ENCODE results near the gene CCL18.

The CCL18 gene

DNA sequence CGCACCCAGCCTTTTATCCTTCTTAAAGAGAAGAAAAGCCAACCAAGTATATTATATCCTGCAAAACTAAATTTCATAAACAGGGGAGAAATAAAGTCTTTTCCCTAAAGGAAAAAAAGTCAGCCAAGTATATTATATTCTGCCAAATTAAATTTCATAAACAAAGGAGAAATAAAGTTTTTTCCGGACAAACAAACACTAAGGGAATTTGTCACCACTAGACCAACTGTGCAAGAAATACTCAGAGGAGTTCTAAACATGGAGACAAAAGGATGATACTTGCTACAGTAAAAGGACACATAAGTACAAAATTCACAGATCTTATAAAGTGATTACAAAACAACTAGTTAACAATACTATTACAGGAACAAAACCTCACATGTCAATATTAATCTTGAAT lies 14.4 kb upstream of the CCL18 start:
- no peak overlapping the region for H3K4me2 ChIP-seq (ENCODE audit: low read length, poor library complexity, severe bottlenecking)
- H4K8ac ChIP-seq (ENCODE audit: low read length): no peak overlapping the region
- H3K9me3 ChIP-seq (ENCODE audit: control insufficient read depth, low read length): peaks cover 5% of the 10 kb centered on the region
- no peak overlapping the region for H3K4ac ChIP-seq (ENCODE audit: low read depth in 1 of 2, low read length in 2 of 2)
- H2AK5ac ChIP-seq (ENCODE audit: low read length, severe bottlenecking): no peak overlapping the region
- no peak overlapping the region for H3K9ac ChIP-seq (ENCODE audit: low read length)
- no peak overlapping the region for H2AFZ ChIP-seq (ENCODE audit: low read depth, low read length)
- no peak overlapping the region for H2BK12ac ChIP-seq (ENCODE audit: low read length in 2 of 2)
- H3K36me3 ChIP-seq (ENCODE audit: control insufficient read depth in 1 of 2, insufficient read depth in 2 of 2, low read depth in 1 of 2, low read length in 2 of 2): no peaks in the 10 kb centered on the region
- no peak overlapping the region for H3K14ac ChIP-seq (ENCODE audit: low read length in 2 of 2)
- H3K18ac ChIP-seq (ENCODE audit: low read depth in 1 of 2, low read length in 2 of 2): no peak overlapping the region
- H3K79me1 ChIP-seq (replicated peaks; ENCODE audit: low read length, poor library complexity, severe bottlenecking): no peaks in the 10 kb centered on the region
- H2BK5ac ChIP-seq (ENCODE audit: low read depth, low read length, poor library complexity, severe bottlenecking): no peak overlapping the region
- WGBS: no CpG with 5 or more reads among the region's 2 CpGs
- H3K27ac ChIP-seq (ENCODE audit: low read length, poor library complexity, severe bottlenecking): no peak overlapping the region
- no peaks in the 10 kb centered on the region for H3K4me1 ChIP-seq (ENCODE audit: control insufficient read depth, insufficient read depth, low read depth, low read length)
- no peak overlapping the region for H4K91ac ChIP-seq (ENCODE audit: low read length)
- no peak overlapping the region for H2BK120ac ChIP-seq (ENCODE audit: low read depth, low read length)
- no peak overlapping the region for H3K23ac ChIP-seq (ENCODE audit: low read length in 2 of 2)
- H3K27me3 ChIP-seq (ENCODE audit: control insufficient read depth in 1 of 2, insufficient read depth in 1 of 2, low read length in 2 of 2): no peaks in the 10 kb centered on the region
- no peak for DNase-seq
- no peak overlapping the region for H3K4me3 ChIP-seq (ENCODE audit: insufficient read depth in 1 of 2, low read depth in 1 of 2, low read length in 2 of 2)
- H2BK15ac ChIP-seq (ENCODE audit: low read depth, poor library complexity, severe bottlenecking): no peak overlapping the region

DNA sequence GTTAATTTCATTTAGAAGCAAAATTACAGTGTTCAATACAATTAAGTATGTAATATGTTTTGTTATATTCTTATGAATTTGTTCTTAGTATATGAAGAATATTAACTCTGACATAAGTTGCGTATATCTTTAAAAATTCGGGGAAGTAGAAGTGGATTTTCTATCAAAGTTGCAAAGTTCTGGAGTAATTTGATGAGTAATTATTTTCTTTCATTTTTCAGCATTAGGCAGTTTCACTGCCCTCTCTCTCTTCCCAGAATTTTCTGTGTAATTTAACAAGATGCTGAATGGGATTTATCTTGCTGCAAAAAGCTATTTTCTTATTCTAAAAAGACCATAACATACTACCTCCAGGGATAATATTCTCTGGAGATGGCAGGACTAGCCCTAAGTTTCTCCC lies 8.9 kb upstream of the CCL18 start:
- Histone ChIP-seq H2AK5ac (ENCODE audit: low read length, severe bottlenecking) (no peak overlapping the region), H3K36me3 (ENCODE audit: control insufficient read depth in 1 of 2, insufficient read depth in 2 of 2, low read depth in 1 of 2, low read length in 2 of 2) (no peaks in the 10 kb centered on the region), H4K8ac (ENCODE audit: low read length) (no peak overlapping the region), H3K27me3 (ENCODE audit: control insufficient read depth in 1 of 2, insufficient read depth in 1 of 2, low read length in 2 of 2) (peaks cover 0 to under 1% of the 10 kb centered on the region in 2 experiments), H3K27ac (ENCODE audit: low read length, poor library complexity, severe bottlenecking) (no peak overlapping the region), H2BK5ac (ENCODE audit: low read depth, low read length, poor library complexity, severe bottlenecking) (no peak overlapping the region), H2AFZ (ENCODE audit: low read depth, low read length) (no peak overlapping the region), H3K9me3 (ENCODE audit: control insufficient read depth, low read length) (peaks cover 3% of the 10 kb centered on the region), H3K4me2 (ENCODE audit: low read length, poor library complexity, severe bottlenecking) (no peak overlapping the region), H3K14ac (ENCODE audit: low read length in 2 of 2) (no peak overlapping the region), H2BK120ac (ENCODE audit: low read depth, low read length) (no peak overlapping the region), H3K79me1 (replicated peaks; ENCODE audit: low read length, poor library complexity, severe bottlenecking) (no peaks in the 10 kb centered on the region), H3K4ac (ENCODE audit: low read depth in 1 of 2, low read length in 2 of 2) (no peak overlapping the region), H3K18ac (ENCODE audit: low read depth in 1 of 2, low read length in 2 of 2) (no peak overlapping the region), H3K23ac (ENCODE audit: low read length in 2 of 2) (no peak overlapping the region), H3K4me1 (ENCODE audit: control insufficient read depth, insufficient read depth, low read depth, low read length) (no peaks in the 10 kb centered on the region), H2BK12ac (ENCODE audit: low read length in 2 of 2) (no peak overlapping the region), H3K4me3 (ENCODE audit: insufficient read depth in 1 of 2, low read depth in 1 of 2, low read length in 2 of 2) (no peak overlapping the region), H2BK15ac (ENCODE audit: low read depth, poor library complexity, severe bottlenecking) (no peak overlapping the region), H3K9ac (ENCODE audit: low read length) (no peak overlapping the region), H4K91ac (ENCODE audit: low read length) (no peak overlapping the region)
- WGBS: no CpG with 5 or more reads among the region's 2 CpGs
- DNase-seq: no peak

DNA sequence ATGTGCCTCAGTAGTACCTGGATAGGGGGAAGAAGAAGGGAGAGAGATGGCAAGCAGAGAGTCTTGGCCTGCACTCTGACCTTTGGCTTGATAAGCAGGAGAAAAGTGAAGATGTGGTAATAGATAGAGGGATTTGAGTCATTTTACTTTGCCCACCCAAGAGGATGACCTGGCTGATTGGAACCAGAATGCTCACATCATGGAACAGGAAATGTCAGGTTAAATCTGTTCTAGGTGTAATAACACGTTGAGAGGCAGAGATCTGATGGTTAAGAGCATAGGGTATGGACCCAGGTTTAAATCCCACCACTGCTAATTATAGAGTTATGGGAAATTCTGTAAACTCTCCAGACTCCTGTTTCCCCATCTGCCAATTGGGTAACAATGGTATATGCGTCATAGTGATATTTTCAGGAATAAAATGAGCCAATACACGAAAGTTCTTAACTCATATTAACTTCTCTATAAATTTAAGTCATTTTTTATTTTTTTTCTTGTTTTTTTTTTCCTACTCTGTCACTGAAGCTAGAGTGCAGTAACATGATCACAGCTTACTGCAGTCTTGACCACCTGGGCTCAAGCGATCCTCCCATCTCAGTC lies 8.1 kb upstream of the CCL18 start:
- WGBS: 59% methylated on average over 2 of the region's 4 CpGs
- no peak overlapping the region for H3K4me3 ChIP-seq (ENCODE audit: insufficient read depth in 1 of 2, low read depth in 1 of 2, low read length in 2 of 2)
- DNase-seq: no peak

DNA sequence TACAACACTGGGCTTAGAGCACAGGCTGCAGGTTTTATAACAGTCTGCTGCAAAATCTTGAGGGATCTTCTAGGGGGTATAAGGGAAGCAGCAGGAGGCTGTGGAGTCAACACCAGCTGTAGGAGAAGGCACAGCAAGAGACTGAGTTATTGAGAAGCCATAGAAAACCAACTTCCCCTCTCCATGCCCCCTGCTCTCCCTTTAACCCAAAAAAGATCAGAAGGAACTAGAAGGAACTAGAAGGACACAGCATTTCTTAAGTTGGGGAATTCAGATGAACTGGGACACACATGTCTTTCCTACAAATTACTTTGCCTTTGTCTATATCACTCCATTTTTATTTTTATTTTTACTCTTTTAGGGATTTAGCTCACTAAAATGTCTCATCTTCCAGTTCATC lies 6.2 kb upstream of the CCL18 start:
- no peak for DNase-seq
- H2BK15ac ChIP-seq (ENCODE audit: low read depth, poor library complexity, severe bottlenecking): no peak overlapping the region
- no peak overlapping the region for H4K8ac ChIP-seq (ENCODE audit: low read length)
- H3K18ac ChIP-seq (ENCODE audit: low read depth in 1 of 2, low read length in 2 of 2): no peak overlapping the region
- H3K4me3 ChIP-seq (ENCODE audit: insufficient read depth in 1 of 2, low read depth in 1 of 2, low read length in 2 of 2): no peak overlapping the region
- H3K4me2 ChIP-seq (ENCODE audit: low read length, poor library complexity, severe bottlenecking): no peak overlapping the region
- no peak overlapping the region for H2AK5ac ChIP-seq (ENCODE audit: low read length, severe bottlenecking)
- no peak overlapping the region for H2BK120ac ChIP-seq (ENCODE audit: low read depth, low read length)
- H3K27ac ChIP-seq (ENCODE audit: low read length, poor library complexity, severe bottlenecking): no peak overlapping the region
- no peak overlapping the region for H2BK12ac ChIP-seq (ENCODE audit: low read length in 2 of 2)
- no peak overlapping the region for H2AFZ ChIP-seq (ENCODE audit: low read depth, low read length)
- H3K9me3 ChIP-seq (ENCODE audit: control insufficient read depth, low read length): peaks cover 3% of the 10 kb centered on the region
- no peak overlapping the region for H2BK5ac ChIP-seq (ENCODE audit: low read depth, low read length, poor library complexity, severe bottlenecking)
- no peaks in the 10 kb centered on the region for H3K4me1 ChIP-seq (ENCODE audit: control insufficient read depth, insufficient read depth, low read depth, low read length)
- H4K91ac ChIP-seq (ENCODE audit: low read length): no peak overlapping the region
- H3K14ac ChIP-seq (ENCODE audit: low read length in 2 of 2): no peak overlapping the region
- no peak overlapping the region for H3K4ac ChIP-seq (ENCODE audit: low read depth in 1 of 2, low read length in 2 of 2)
- H3K9ac ChIP-seq (ENCODE audit: low read length): no peak overlapping the region
- no peaks in the 10 kb centered on the region for H3K79me1 ChIP-seq (replicated peaks; ENCODE audit: low read length, poor library complexity, severe bottlenecking)
- H3K27me3 ChIP-seq (ENCODE audit: control insufficient read depth in 1 of 2, insufficient read depth in 1 of 2, low read length in 2 of 2): peaks cover 0 to 2% of the 10 kb centered on the region in 2 experiments
- H3K36me3 ChIP-seq (ENCODE audit: control insufficient read depth in 1 of 2, insufficient read depth in 2 of 2, low read depth in 1 of 2, low read length in 2 of 2): no peaks in the 10 kb centered on the region
- H3K23ac ChIP-seq (ENCODE audit: low read length in 2 of 2): no peak overlapping the region

More for the DNA sequence above, 8.1 kb upstream of the CCL18 start:
- H3K23ac ChIP-seq (ENCODE audit: low read length in 2 of 2): no peak overlapping the region
- no peak overlapping the region for H3K4me2 ChIP-seq (ENCODE audit: low read length, poor library complexity, severe bottlenecking)
- no peak overlapping the region for H4K8ac ChIP-seq (ENCODE audit: low read length)
- H2AFZ ChIP-seq (ENCODE audit: low read depth, low read length): no peak overlapping the region
- no peak overlapping the region for H2BK15ac ChIP-seq (ENCODE audit: low read depth, poor library complexity, severe bottlenecking)
- H3K27ac ChIP-seq (ENCODE audit: low read length, poor library complexity, severe bottlenecking): no peak overlapping the region
- no peak overlapping the region for H2BK12ac ChIP-seq (ENCODE audit: low read length in 2 of 2)
- H3K4ac ChIP-seq (ENCODE audit: low read depth in 1 of 2, low read length in 2 of 2): no peak overlapping the region
- H3K14ac ChIP-seq (ENCODE audit: low read length in 2 of 2): no peak overlapping the region
- H2AK5ac ChIP-seq (ENCODE audit: low read length, severe bottlenecking): no peak overlapping the region
- no peak overlapping the region for H3K18ac ChIP-seq (ENCODE audit: low read depth in 1 of 2, low read length in 2 of 2)
- peaks cover 0 to 2% of the 10 kb centered on the region in 2 experiments for H3K27me3 ChIP-seq (ENCODE audit: control insufficient read depth in 1 of 2, insufficient read depth in 1 of 2, low read length in 2 of 2)
- no peak overlapping the region for H2BK5ac ChIP-seq (ENCODE audit: low read depth, low read length, poor library complexity, severe bottlenecking)
- H3K79me1 ChIP-seq (replicated peaks; ENCODE audit: low read length, poor library complexity, severe bottlenecking): no peaks in the 10 kb centered on the region
- H3K9me3 ChIP-seq (ENCODE audit: control insufficient read depth, low read length): peaks cover 3% of the 10 kb centered on the region
- no peak overlapping the region for H2BK120ac ChIP-seq (ENCODE audit: low read depth, low read length)
- no peak overlapping the region for H3K9ac ChIP-seq (ENCODE audit: low read length)
- H3K36me3 ChIP-seq (ENCODE audit: control insufficient read depth in 1 of 2, insufficient read depth in 2 of 2, low read depth in 1 of 2, low read length in 2 of 2): no peaks in the 10 kb centered on the region
- no peak overlapping the region for H4K91ac ChIP-seq (ENCODE audit: low read length)
- H3K4me1 ChIP-seq (ENCODE audit: control insufficient read depth, insufficient read depth, low read depth, low read length): no peaks in the 10 kb centered on the region

Measured in mesenchymal stem cell (in vitro differentiated cells and primary cell).